ENCODE results near the gene LAD1. TPM values are rescaled to one million over a fixed set of nuclear protein-coding genes. Genes with fewer than 3 reads are reported as not detected.

Gene LAD1
- total RNA-seq, 1 donor from 2014 or later: not detected

DNA sequence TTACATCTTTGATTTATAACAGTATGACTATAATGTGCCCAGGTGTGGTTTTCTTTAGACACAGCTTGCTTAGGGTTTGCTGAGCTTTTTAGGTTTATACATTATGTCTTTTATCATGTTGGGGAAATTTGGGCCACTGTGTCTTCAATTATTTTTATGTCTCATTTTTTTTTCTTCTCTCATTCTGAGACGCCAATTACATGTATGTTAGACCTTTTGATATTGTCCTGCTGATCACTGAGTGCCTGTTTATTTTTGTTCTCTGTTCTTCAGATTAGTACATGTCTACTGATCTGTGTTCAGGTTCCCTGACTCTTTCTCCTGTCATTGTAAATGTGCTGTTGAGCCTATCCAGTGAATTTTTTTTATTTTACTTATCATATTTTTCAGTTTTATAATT, 57.7 kb downstream of the LAD1 start:
- POLR2A ChIA-PET: no interaction called here
- H3K4me1 Mint-ChIP-seq: no peaks in the 10 kb centered on the region
- H3K36me3 Mint-ChIP-seq (ENCODE audit: low read depth): no peaks in the 10 kb centered on the region
- no peak overlapping the region for H3K4me3 Mint-ChIP-seq
- DNase-seq (no peak), ATAC-seq (ENCODE audit: low read depth) (no peak)
- H3K9me3 Mint-ChIP-seq: peaks cover 5% of the 10 kb centered on the region
- CTCF ChIA-PET: no interaction called here
- TF ChIP-seq, protein P1, sequence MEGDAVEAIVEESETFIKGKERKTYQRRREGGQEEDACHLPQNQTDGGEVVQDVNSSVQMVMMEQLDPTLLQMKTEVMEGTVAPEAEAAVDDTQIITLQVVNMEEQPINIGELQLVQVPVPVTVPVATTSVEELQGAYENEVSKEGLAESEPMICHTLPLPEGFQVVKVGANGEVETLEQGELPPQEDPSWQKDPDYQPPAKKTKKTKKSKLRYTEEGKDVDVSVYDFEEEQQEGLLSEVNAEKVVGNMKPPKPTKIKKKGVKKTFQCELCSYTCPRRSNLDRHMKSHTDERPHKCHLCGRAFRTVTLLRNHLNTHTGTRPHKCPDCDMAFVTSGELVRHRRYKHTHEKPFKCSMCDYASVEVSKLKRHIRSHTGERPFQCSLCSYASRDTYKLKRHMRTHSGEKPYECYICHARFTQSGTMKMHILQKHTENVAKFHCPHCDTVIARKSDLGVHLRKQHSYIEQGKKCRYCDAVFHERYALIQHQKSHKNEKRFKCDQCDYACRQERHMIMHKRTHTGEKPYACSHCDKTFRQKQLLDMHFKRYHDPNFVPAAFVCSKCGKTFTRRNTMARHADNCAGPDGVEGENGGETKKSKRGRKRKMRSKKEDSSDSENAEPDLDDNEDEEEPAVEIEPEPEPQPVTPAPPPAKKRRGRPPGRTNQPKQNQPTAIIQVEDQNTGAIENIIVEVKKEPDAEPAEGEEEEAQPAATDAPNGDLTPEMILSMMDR (IDR thresholded peaks at IDR 0.05): no peak
- no peak overlapping the region for H3K27ac Mint-ChIP-seq
- intact Hi-C loops (cut with micrococcal nuclease): no loop called here
- H3K27me3 Mint-ChIP-seq: peaks cover 10% of the 10 kb centered on the region

DNA sequence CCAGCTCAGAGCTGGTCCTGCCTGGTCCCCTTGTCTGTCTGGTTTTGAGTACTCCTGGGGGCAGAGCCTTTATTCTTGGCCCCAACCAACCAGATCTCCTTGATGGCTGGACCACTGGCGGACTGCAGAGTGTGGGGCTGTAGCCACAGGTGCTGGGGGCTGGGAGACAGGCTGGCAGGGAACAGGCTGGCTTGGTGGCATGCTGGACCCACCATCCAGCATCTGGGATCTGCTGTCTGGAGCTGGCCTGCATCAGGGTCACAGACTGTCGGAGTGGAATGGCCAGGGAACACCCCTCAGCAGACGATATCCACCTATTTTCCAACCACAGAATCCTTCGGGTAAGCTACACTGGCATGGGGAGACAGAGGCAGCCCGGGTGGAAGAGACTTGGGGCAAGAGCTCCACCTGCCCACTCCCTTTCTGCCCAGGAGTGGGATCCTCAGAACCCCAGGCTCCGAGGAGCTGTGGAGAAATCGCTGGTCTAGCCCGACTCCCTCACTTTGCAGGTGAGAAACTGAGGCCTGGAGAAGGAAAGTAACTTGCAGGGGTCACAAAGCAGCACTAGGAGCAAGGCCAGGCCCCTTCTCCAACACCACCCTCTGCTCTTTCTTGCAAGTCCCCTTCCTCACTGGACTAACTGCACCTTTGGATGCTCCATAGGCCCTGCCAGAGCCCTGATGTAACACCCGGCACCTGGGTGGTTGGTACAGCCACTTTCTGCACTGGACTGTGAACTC, 62.2 kb downstream of the LAD1 start:
- Mint-ChIP-seq H3K4me1 (no peaks in the 10 kb centered on the region), H3K4me3 (no peak overlapping the region), H3K27me3 (no peaks in the 10 kb centered on the region), H3K9me3 (peaks cover 5% of the 10 kb centered on the region), H3K36me3 (ENCODE audit: low read depth) (no peaks in the 10 kb centered on the region), H3K27ac (no peak overlapping the region)
- no peak for ATAC-seq (ENCODE audit: low read depth)
- no peak for DNase-seq
- intact Hi-C loops (cut with micrococcal nuclease): no loop called here
- ChIA-PET POLR2A (no interaction called here), CTCF (no interaction called here)
- TF ChIP-seq, protein P1 (IDR thresholded peaks at IDR 0.05): no peak

- H3K27ac Mint-ChIP-seq: no peak overlapping the region
- ATAC-seq (ENCODE audit: low read depth) (no peak), DNase-seq (no peak)
- no peaks in the 10 kb centered on the region for H3K9me3 Mint-ChIP-seq
- no peak overlapping the region for H3K4me3 Mint-ChIP-seq
- ChIA-PET CTCF (no interaction called here), POLR2A (no interaction called here)
- H3K36me3 Mint-ChIP-seq (ENCODE audit: low read depth): no peaks in the 10 kb centered on the region
- TF ChIP-seq, protein P1 (IDR thresholded peaks at IDR 0.05): no peak
- no peaks in the 10 kb centered on the region for H3K4me1 Mint-ChIP-seq
- H3K27me3 Mint-ChIP-seq: peaks cover 2% of the 10 kb centered on the region
- intact Hi-C loops (cut with micrococcal nuclease): no loop called here
Measured at GRCh38 chr1:201335901-201336300, 63.2 kb downstream of the LAD1 start.

- CTCF ChIA-PET: no interaction called here
- Mint-ChIP-seq H3K4me3 (no peak overlapping the region), H3K27me3 (peaks cover 2% of the 10 kb centered on the region), H3K27ac (no peak overlapping the region), H3K9me3 (no peaks in the 10 kb centered on the region), H3K36me3 (ENCODE audit: low read depth) (no peaks in the 10 kb centered on the region), H3K4me1 (no peaks in the 10 kb centered on the region)
- intact Hi-C loops (cut with micrococcal nuclease): no loop called here
- DNase-seq: no peak
- no peak for ATAC-seq (ENCODE audit: low read depth)
- TF ChIP-seq, protein P1 (IDR thresholded peaks at IDR 0.05): no peak
- POLR2A ChIA-PET: no interaction called here
Measured at GRCh38 chr1:201335174-201335870, 63.8 kb downstream of the LAD1 start.

- H3K4me3 Mint-ChIP-seq: no peak overlapping the region
- ATAC-seq (ENCODE audit: low read depth): no peak
- no peaks in the 10 kb centered on the region for H3K4me1 Mint-ChIP-seq
- TF ChIP-seq, protein P1 (IDR thresholded peaks at IDR 0.05): no peak
- H3K9me3 Mint-ChIP-seq: no peaks in the 10 kb centered on the region
- no peak for DNase-seq
- peaks cover 2% of the 10 kb centered on the region for H3K27me3 Mint-ChIP-seq
- intact Hi-C loops (cut with micrococcal nuclease): no loop called here
- CTCF ChIA-PET: no interaction called here
- no peak overlapping the region for H3K27ac Mint-ChIP-seq
- POLR2A ChIA-PET: no interaction called here
- no peaks in the 10 kb centered on the region for H3K36me3 Mint-ChIP-seq (ENCODE audit: low read depth)
Measured at GRCh38 chr1:201334325-201335173, 64.6 kb downstream of the LAD1 start.
